GM12891 (cell line): ENCODE data around the gene RPL32.

Experiments
- DNase-seq: peaks from one replicate; pipeline ENCODE4 v3.0.0; 2011; ENCODE audit warnings: low spot score; ENCODE audit not compliant: insufficient read length
- FAIRE-seq: peaks from 2 replicates; lab custom pipeline; 2011; peaks lifted over from hg19 to GRCh38; lab: Jason Lieb, UNC
- PAX5 ChIP-seq: IDR thresholded peaks from 2 replicates; pipeline ENCODE4 v1.6.1; 2011; ENCODE audit warnings: low read length, moderate library complexity, mild to moderate bottlenecking; ENCODE audit not compliant: insufficient read depth, severe bottlenecking
- POLR2A ChIP-seq: IDR thresholded peaks from 2 replicates; pipeline ENCODE4 v1.6.1; 2011; ENCODE audit warnings: low read depth, low read length, control low read depth
- POLR2AphosphoS5 ChIP-seq: IDR thresholded peaks from 2 replicates; pipeline ENCODE4 v1.6.1; 2011; ENCODE audit warnings: low read depth, low read length, control low read depth
- POU2F2 ChIP-seq: IDR thresholded peaks from 2 replicates; pipeline ENCODE4 v1.6.1; 2011; ENCODE audit warnings: low read depth, mild to moderate bottlenecking, control low read depth, low read length, moderate library complexity
- SPI1 ChIP-seq: IDR thresholded peaks from 2 replicates; pipeline ENCODE4 v1.6.1; 2011; ENCODE audit warnings: low read depth, low read length, control low read depth
- TAF1 ChIP-seq: IDR thresholded peaks from 2 replicates; pipeline ENCODE4 v1.6.1; 2011; ENCODE audit warnings: low read depth, low read length, control low read depth

RPL32 gene

DNA sequence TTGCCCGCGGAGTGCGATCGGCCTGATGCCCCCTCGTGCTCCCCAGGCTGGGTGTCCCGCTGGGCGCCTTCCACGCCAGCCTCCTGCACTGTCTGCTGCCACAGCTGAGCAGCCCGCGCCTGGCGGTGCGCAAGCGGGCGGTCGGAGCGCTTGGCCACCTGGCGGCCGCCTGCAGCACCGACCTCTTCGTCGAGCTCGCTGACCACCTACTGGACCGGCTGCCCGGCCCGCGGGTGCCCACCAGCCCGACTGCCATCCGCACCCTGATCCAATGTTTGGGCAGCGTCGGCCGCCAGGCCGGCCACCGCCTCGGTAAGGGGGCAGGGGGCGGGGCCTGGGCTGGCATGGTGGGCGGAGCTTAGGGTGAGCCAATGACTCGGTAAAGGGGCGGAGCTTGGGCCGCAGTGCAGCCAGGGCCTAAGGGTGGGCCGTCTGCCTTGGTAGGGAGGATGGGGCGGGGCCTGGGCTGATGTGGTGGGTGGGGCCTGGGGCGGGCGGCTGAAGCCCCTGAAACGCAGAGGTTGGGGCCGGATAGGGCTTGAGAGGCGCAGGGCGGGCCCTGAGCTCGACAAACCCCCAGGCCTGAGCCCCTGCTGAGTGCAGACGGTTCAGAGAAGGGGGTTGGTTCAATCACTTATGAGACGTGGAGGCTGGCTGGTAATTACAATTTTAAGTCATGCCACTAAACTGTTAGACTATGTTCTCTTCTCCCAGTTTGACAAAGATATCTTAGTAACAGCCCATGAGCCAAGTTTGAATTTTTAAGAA is 31.2 kb downstream of the RPL32 start:
- peak; percentile 99 for DNase-seq
- FAIRE-seq, result peak; percentile 95

DNA sequence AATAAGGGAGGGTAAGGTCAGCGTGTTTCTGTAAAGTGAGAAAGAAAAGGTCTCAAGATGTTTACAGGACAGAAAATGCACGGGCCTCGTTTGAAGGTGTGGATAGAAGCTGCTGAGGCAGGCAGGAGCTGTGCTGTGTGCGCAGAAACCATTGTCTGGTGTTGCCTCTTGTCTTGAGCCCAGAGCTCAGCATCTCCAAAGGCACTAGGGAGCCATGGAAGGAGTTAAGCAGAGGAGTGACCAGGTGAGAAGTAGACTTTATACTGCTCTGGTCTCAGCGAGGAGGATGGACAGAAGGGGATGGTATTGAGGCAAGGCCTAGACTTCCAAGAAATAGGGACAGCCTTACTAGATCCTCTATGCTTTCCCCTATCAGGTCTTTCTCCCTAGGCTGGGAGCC is 31.9 kb downstream of the RPL32 start:
- FAIRE-seq (no peak), DNase-seq (no peak)
- TF ChIP-seq POU2F2, result no peak
- TF ChIP-seq POLR2A, result no peak
- no peak for TF ChIP-seq POLR2AphosphoS5
- TF ChIP-seq SPI1, result no peak
- no peak for TF ChIP-seq PAX5
- TF ChIP-seq TAF1, result no peak

More for the DNA sequence above, 31.2 kb downstream of the RPL32 start:
- TF ChIP-seq POLR2A (no peak), TAF1 (no peak), POLR2AphosphoS5 (no peak), PAX5 (no peak)

DNA sequence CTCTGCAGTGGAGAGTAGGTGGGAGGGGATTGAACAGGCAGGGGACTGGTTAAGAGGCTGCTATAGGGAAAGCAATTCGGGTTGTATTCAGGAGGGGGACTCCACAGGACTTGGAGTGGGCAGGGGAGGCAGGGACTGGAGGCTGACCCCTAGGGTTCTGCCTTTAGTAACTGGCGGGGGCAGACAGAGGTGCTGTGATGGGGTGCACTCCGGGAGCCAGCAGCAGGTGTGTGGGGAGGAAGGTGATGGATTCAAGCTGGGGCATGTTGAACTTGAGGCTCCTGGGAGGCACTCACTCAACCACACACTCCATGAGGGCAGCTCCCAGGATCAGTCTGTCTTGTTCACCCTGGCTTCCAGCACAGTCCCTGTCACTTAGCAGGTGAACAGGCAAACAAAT is 32.4 kb downstream of the RPL32 start:
- DNase-seq (no peak), FAIRE-seq (no peak)
- TF ChIP-seq POU2F2 (no peak), PAX5 (no peak), SPI1 (no peak), POLR2A (no peak), TAF1 (no peak), POLR2AphosphoS5 (no peak)

DNA sequence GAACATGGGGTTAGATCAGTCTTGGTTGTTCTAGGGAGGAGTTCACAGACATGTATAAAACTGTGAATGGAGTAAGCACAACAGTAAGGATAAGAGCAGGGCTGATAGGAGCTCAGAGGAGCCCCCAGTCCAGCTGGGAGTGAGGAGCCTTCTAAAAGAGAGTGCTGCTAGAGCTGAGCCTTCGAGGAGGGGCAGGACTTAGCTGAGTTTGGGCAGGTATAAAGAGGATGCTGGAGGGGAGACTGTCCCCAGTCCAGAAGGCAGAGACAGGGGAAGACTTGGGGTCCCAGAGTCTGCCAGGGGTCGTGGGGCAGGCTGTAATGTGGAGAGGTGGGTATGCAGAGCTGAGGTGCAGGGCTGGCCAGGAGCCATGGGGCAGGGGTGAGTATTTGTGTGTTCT is 32.8 kb downstream of the RPL32 start:
- FAIRE-seq (no peak), DNase-seq (no peak)
- no peak for TF ChIP-seq SPI1
- no peak for TF ChIP-seq PAX5
- TF ChIP-seq POU2F2, result no peak
- no peak for TF ChIP-seq POLR2A
- no peak for TF ChIP-seq TAF1

DNA sequence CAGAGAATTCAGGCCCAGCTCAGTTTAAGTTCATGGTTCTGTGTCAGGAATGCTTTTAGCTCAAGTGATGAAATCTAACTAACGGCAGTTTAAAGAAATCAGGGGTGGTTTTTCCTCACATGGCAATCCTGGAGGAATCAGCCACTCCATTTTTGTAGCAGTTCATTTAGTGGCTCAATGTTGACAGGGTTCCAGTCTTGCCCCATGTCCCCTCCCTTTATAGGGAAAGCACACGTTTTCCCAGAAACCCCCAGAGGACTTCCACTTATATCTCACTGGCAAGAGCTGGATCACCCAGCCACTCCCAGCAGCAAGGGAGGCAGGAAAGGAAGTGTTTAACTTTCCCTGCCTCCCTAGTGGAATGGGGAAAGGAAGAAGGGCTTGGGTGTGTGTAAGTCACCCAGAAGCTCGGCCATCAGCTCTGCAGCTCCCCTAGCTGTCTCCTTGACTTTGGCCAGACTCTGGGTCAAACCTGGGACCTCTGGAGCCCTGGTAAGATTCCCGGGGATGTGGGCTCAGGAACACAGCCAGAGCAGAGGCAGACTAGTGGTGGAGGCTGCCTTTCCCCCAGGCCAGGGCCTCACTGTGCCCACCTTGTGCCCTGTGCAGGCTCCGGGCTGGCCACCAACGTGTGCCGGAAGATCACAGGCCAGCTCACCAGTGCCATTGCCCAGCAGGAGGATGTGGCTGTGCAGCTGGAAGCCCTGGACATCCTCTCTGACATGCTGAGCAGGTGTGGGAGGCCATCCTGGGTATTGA is 33.6 kb downstream of the RPL32 start:
- no peak for DNase-seq
- no peak for FAIRE-seq
- TF ChIP-seq TAF1, result no peak
- TF ChIP-seq POLR2A, result no peak
- TF ChIP-seq POU2F2, result no peak
- no peak for TF ChIP-seq SPI1
- no peak for TF ChIP-seq POLR2AphosphoS5
- no peak for TF ChIP-seq PAX5

DNA sequence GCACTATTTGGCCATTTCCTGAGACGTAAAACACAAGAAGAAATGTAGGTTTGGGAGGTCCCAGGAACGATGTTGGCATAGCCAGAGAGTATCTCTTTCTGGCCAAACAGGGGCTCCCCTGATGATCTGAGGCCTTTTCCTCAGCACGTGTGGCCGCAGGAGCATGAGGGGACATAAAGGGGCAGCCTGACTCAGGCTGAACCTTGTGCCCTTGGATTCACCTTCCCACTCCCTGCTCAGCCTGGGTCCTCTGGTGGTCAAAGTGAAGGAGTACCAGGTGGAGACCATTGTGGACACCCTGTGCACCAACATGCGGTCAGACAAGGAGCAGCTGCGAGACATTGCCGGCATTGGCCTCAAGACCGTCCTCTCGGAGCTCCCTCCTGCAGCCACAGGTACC is 34.3 kb downstream of the RPL32 start:
- DNase-seq (no peak), FAIRE-seq (no peak)
- TF ChIP-seq TAF1 (no peak), SPI1 (no peak), POLR2A (no peak)

DNA sequence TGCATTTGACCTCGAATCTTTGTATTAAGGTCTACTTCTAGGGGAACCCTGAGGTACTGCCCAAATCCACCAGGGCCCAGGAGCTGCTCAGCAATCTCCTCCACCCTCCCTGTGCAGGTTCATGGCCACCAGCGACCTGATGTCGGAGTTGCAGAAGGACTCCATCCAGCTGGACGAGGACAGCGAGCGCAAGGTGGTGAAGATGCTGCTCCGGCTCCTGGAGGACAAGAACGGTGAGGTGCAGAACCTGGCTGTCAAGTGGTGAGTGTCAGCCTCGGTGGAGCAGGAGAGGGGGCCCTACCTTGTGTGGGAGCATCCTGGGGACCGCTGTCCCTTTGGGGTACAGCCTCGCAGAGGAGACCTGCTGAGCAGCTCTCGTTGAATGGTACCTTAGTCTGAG is 38.0 kb downstream of the RPL32 start:
- TF ChIP-seq SPI1 (no peak), POLR2AphosphoS5 (no peak), POLR2A (no peak), TAF1 (no peak), POU2F2 (no peak)
- no peak for DNase-seq
- FAIRE-seq, result no peak

DNA sequence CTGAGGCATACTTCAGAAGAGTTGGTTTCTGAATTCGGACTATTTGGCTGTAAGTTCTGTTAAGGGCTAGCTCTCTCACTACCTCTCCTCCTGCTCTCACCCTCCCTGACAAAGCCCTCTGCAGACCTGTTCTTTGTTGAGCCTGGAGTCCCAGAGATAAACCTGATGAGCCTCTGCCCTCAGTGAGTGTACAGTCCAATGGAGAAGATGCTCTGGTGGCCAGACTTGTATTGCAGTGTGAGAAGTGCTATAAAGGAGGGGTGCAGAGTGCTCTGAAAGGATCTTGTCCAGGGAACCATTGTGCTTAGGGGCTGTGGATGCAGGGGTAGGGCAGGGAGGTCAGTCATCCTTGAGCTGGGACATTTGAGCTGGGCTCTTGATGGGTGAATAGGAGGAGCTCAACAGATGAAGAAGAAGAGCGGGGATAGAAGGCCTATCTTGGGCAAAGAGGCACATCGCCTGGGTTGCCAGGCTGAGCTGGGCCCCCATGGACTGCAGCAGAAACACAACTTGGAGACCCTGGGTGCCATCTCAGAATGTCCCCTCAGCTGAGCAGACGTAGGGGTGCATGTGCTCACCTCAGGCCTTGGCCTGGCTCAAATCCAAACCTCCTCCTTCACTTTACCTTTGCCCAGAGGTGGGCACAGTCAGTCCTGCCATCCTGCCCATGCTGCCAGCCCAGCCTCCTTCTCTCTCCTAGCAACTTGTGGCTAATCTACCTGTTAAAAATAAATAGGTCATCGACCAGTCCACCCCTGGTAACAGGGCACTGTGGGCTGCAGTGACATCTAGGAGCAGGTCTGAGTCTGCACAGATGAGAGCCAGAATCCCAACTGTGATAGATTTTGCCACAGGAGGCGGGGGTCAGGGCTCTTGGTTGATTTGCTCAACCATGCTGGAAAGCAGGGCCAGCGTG is 41.6 kb downstream of the RPL32 start:
- no peak for TF ChIP-seq SPI1
- no peak for TF ChIP-seq POLR2A
- TF ChIP-seq PAX5, result no peak
- TF ChIP-seq POLR2AphosphoS5, result no peak
- TF ChIP-seq TAF1, result no peak
- TF ChIP-seq POU2F2, result no peak
- no peak for DNase-seq
- no peak for FAIRE-seq

DNA sequence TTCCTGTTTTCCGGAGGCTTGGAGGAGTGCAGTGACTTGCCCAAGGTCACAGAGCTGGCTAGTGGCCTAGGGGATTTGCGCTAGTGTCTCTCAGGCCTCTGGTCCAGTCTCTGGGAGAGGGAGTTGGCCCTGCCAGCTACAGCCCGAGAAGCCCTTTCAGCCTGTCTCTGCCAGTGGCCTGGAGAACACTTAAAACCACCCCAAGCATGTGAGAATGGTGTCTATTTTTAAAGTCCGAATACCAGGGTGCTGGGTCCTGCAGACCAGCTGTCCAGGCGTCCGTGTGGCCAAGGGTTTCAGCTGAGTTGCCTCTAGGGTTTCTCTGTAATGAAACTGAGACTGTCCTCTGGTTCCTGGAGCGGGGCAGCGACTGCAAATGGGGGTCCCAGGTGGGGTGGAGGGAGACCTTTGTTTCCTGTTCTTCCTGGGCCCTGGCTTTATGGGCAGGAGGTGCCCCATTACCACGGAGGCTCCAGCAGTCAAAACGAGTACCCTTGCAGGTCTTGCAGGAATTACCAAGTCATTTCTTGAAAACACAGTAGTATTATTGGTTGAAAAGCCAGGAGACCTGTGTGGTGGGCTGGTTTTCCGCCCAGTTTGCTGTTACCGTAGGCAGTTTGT is 42.7 kb downstream of the RPL32 start:
- FAIRE-seq (no peak), DNase-seq (no peak)
- TF ChIP-seq PAX5 (no peak), POLR2A (no peak), POU2F2 (no peak)
